ENCODE results near the gene YARS1. TPM values are rescaled to one million over a fixed set of nuclear protein-coding genes. Genes with fewer than 3 reads are reported as not detected.

YARS1 gene
- total and polyA plus RNA-seq, 2 experiments from 2014 or later: 134 to 182 TPM

GRCh38 chr1:32779242-32779641 lies 37.9 kb downstream of the YARS1 start:
- H3F3A ChIP-seq (replicated peaks; ENCODE audit: low read depth): peaks cover 65% of the 10 kb centered on the region
- peaks cover 93% of the 10 kb centered on the region for H3K36me3 Mint-ChIP-seq (ENCODE audit: low read depth)
- no peak overlapping the region for H3K4me3 Mint-ChIP-seq

DNA sequence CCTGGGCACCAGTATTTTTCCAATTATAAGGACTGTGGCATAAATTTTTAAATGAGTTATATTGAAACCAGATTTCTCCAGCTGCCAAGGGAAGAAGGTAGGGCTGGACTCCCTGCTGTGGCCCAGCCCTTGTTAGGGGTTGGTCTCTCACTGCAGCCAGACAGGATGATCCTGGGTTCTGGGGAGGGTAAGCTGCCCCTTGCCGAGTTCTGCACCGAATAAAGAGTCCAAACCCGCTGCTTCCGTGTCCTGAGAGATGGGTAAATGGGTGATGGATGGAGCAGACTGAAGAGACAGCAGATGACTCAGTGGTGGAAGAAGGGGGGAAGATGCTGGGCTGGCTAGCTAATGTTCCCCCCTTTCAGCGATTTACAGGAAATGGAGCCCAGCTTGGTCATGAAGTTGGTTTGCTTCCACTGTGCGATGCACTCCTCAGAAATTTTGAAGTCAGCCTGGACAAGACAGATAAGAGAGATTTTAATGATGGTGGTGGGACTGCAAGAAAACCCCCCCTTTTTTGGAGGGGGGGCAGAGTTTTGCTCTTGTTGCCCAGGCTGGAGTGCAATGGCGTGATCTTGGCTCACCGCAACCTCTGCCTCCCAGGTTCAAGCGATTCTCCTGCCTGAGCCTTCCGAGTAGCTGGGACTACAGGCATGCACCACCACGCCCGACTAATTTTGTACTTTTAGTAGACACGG lies 41.4 kb downstream of the YARS1 start:
- Histone ChIP-seq H3K79me2 (replicated peaks; ENCODE audit: insufficient read depth) (no peaks in the 10 kb centered on the region), H3K4me3 (no peak overlapping the region), H3F3A (replicated peaks; ENCODE audit: low read depth) (peaks cover 71% of the 10 kb centered on the region), H2AFZ (no peak overlapping the region), H3K36me3 (ENCODE audit: insufficient read depth) (peaks cover 51% of the 10 kb centered on the region), H3K4me2 (no peak overlapping the region), H3K27me3 (ENCODE audit: insufficient read depth) (no peaks in the 10 kb centered on the region), H3K4me1 (ENCODE audit: insufficient read depth) (peaks cover 8% of the 10 kb centered on the region; the same call in 1 of the 2 replicates), H3K27ac (ENCODE audit: low read depth) (0 out of 2 replicates have a peak overlapping the region, but pooled peaks have one; percentile 12), H3K9me2 (ENCODE audit: insufficient read depth) (no peaks in the 10 kb centered on the region), H4K20me1 (replicated peaks; ENCODE audit: insufficient read depth) (peaks cover 30% of the 10 kb centered on the region)
- Mint-ChIP-seq H3K36me3 (ENCODE audit: low read depth) (peaks cover 72% of the 10 kb centered on the region), H3K27ac (no peak overlapping the region), H3K4me1 (peaks cover 31% of the 10 kb centered on the region), H3K9me3 (no peaks in the 10 kb centered on the region), H3K4me3 (no peak overlapping the region), H3K27me3 (ENCODE audit: insufficient read depth, low read depth, poor library complexity) (peaks cover 21% of the 10 kb centered on the region)
- DNase-seq (ENCODE audit: low spot score) (no peak), ATAC-seq (no peak)
- TF ChIP-seq ETS1 (IDR thresholded peaks at IDR 0.05): no peak
- no peak for TF ChIP-seq STAT1 (IDR thresholded peaks at IDR 0.05; ENCODE audit: unreplicated experiment)
- TF ChIP-seq, protein P1, sequence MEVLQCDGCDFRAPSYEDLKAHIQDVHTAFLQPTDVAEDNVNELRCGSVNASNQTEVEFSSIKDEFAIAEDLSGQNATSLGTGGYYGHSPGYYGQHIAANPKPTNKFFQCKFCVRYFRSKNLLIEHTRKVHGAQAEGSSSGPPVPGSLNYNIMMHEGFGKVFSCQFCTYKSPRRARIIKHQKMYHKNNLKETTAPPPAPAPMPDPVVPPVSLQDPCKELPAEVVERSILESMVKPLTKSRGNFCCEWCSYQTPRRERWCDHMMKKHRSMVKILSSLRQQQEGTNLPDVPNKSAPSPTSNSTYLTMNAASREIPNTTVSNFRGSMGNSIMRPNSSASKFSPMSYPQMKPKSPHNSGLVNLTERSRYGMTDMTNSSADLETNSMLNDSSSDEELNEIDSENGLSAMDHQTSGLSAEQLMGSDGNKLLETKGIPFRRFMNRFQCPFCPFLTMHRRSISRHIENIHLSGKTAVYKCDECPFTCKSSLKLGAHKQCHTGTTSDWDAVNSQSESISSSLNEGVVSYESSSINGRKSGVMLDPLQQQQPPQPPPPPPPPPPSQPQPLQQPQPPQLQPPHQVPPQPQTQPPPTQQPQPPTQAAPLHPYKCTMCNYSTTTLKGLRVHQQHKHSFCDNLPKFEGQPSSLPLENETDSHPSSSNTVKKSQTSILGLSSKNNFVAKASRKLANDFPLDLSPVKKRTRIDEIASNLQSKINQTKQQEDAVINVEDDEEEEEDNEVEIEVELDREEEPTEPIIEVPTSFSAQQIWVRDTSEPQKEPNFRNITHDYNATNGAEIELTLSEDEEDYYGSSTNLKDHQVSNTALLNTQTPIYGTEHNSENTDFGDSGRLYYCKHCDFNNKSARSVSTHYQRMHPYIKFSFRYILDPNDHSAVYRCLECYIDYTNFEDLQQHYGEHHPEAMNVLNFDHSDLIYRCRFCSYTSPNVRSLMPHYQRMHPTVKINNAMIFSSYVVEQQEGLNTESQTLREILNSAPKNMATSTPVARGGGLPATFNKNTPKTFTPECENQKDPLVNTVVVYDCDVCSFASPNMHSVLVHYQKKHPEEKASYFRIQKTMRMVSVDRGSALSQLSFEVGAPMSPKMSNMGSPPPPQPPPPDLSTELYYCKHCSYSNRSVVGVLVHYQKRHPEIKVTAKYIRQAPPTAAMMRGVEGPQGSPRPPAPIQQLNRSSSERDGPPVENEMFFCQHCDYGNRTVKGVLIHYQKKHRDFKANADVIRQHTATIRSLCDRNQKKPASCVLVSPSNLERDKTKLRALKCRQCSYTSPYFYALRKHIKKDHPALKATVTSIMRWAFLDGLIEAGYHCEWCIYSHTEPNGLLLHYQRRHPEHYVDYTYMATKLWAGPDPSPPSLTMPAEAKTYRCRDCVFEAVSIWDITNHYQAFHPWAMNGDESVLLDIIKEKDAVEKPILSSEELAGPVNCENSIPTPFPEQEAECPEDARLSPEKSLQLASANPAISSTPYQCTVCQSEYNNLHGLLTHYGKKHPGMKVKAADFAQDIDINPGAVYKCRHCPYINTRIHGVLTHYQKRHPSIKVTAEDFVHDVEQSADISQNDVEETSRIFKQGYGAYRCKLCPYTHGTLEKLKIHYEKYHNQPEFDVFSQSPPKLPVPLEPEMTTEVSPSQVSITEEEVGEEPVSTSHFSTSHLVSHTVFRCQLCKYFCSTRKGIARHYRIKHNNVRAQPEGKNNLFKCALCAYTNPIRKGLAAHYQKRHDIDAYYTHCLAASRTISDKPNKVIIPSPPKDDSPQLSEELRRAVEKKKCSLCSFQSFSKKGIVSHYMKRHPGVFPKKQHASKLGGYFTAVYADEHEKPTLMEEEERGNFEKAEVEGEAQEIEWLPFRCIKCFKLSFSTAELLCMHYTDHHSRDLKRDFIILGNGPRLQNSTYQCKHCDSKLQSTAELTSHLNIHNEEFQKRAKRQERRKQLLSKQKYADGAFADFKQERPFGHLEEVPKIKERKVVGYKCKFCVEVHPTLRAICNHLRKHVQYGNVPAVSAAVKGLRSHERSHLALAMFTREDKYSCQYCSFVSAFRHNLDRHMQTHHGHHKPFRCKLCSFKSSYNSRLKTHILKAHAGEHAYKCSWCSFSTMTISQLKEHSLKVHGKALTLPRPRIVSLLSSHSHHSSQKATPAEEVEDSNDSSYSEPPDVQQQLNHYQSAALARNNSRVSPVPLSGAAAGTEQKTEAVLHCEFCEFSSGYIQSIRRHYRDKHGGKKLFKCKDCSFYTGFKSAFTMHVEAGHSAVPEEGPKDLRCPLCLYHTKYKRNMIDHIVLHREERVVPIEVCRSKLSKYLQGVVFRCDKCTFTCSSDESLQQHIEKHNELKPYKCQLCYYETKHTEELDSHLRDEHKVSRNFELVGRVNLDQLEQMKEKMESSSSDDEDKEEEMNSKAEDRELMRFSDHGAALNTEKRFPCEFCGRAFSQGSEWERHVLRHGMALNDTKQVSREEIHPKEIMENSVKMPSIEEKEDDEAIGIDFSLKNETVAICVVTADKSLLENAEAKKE (CRISPR knock-in tag; IDR thresholded peaks at IDR 0.05): no peak
- no peak for TF ChIP-seq ZNF331 (CRISPR knock-in tag; IDR thresholded peaks at IDR 0.05; ENCODE audit: low read depth)

More at GRCh38 chr1:32779242-32779641, 37.9 kb downstream of the YARS1 start:
- H3K27ac Mint-ChIP-seq: no peak overlapping the region
- no peak overlapping the region for H3K4me2 ChIP-seq
- H3K4me1 Mint-ChIP-seq: peaks cover 11% of the 10 kb centered on the region
- no peak overlapping the region for H3K27ac ChIP-seq (ENCODE audit: low read depth)
- ATAC-seq (no peak), DNase-seq (ENCODE audit: low spot score) (no peak)
- no peaks in the 10 kb centered on the region; the same call in 1 of the 2 replicates for H3K4me1 ChIP-seq (ENCODE audit: insufficient read depth)
- no peak overlapping the region for H3K4me3 ChIP-seq
- no peaks in the 10 kb centered on the region for H3K9me3 Mint-ChIP-seq
- H3K79me2 ChIP-seq (replicated peaks; ENCODE audit: insufficient read depth): no peaks in the 10 kb centered on the region
- TF ChIP-seq POLR2AphosphoS5 (IDR thresholded peaks at IDR 0.05; ENCODE audit: low read depth) (0 out of 2 replicates have a peak, but pooled peaks have one; percentile 17), REST (IDR thresholded peaks at IDR 0.05; ENCODE audit: unreplicated experiment) (no peak)
- peaks cover 41% of the 10 kb centered on the region for H4K20me1 ChIP-seq (replicated peaks; ENCODE audit: insufficient read depth)
- no peaks in the 10 kb centered on the region for H3K27me3 ChIP-seq (ENCODE audit: insufficient read depth)
- H3K36me3 ChIP-seq (ENCODE audit: insufficient read depth): peaks cover 85% of the 10 kb centered on the region
- H3K9me2 ChIP-seq (ENCODE audit: insufficient read depth): no peaks in the 10 kb centered on the region
- no peak overlapping the region for H2AFZ ChIP-seq
- H3K27me3 Mint-ChIP-seq (ENCODE audit: insufficient read depth, low read depth, poor library complexity): peaks cover 10% of the 10 kb centered on the region
